Activated CD8-positive, alpha-beta memory T cell treated with anti-CD3 and anti-CD28 coated beads, Interleukin-2, amount 50 U/mL, for 48 hours (primary cell): ENCODE data around the gene REC8.

Experiments used
- DNase-seq: peaks from one replicate; pipeline ENCODE4 v3.0.0-alpha.2; 2020

Gene REC8

DNA sequence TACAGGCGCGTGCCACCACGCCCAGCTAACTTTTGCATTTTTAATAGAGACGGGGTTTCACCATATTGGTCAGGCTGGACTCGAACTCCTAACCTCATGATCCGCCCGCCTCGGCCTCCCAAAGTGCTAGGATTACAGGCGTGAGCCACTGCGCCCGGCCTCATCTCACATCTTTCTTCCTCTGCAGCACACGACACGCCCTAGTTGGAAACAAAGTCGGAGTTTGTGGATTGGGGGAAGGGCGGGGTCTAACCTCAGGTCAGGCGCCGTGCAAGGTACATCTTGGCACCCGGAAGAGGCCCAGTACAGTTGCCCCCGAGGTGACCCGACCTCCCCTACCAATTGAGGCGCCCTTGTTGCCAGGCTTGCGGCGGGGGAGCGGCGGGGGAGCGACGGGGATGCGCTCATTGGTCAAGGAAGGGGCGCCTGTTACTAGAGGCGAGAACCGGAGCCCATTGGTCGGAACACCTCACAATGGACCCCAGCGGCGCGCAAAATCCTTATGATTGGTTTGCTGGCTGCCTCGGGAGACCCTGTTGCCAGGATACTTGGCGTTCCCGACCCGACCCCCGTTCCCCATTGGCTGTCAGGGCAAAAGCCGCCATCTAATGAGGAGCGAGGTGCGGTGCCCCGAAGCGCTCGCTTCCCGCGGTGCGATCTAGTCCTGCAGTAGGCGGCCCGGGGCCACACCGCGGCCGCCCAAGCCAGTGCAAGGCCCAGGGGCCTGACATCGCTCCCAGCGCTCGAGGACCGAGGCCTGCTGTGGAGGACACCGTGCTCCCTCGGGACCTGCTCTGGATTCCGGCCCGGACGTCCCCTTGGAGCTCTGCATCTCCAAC, at the start of gene REC8:
Gene REC8 (plus strand): TSS at position 659 of the 839 bp plus-strand sequence. CDS start 473 bp downstream, outside the sequence.
- peak; percentile 89 for DNase-seq

GRCh38 chr14:24122416-24122815, 49.5 kb upstream of the REC8 start:
- no peak for DNase-seq

DNA sequence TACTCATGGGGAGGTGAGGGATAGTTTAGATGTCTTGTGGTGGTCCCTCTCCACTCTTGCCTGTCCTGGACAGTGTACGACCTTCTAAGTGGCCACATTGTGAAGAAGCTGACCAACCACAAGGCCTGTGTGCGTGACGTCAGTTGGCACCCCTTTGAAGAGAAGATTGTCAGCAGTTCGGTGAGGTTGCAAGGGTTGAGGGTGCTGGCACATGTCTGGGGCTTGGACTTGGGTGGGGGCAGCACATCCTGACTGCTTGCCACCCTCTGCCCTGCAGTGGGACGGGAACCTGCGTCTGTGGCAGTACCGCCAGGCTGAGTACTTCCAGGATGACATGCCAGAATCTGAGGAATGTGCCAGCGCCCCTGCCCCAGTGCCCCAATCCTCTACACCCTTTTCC, 49.0 kb upstream of the REC8 start:
- DNase-seq, result no peak

DNA sequence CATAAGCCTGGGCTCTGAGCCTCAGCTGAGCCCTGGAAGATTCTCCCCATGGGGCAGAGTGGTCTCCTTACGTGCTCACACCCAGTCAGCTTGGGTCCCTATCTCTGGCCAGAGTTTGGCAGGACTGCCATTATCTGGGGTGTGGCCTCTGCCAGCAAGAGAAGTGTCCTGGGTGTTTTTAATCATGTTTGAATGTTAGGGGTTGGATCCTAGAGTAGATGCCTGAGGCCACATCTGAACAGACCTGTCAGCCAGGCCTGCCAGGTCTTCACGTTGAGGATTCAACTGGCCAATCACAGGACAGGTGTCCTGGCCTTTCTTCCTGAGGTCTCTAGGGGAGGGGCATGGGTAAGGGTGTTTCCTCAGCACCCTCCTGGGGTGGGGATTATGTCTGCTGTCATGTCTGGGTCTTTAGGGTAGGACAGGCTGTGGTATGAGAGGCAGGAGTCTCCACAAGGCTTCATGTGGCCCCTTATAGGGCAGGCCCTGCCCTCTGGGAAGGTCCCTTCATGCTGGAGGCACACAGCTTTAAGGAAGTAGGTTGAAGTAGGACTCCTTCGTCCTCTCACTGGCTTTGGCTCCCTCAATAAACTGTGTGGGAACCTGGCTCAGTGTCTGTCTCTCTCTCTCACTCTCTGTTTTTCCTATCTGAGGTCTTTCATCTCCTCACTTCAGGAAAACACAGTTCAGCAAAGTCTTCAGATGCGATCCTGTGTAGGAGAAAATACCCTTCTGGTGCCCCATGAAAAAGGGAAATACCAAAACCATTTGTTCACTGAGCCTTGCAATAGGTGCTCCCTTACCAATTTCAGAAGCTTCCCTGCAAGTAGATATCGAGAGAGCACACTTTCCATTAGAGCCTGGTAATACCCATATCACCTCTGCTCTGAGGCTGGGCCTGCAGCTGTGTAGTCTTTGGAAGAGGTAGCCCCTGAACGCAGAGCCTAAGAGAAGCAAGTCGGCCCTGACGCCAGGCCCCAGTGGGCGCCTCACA, 48.2 kb upstream of the REC8 start:
- DNase-seq, result no peak

DNA sequence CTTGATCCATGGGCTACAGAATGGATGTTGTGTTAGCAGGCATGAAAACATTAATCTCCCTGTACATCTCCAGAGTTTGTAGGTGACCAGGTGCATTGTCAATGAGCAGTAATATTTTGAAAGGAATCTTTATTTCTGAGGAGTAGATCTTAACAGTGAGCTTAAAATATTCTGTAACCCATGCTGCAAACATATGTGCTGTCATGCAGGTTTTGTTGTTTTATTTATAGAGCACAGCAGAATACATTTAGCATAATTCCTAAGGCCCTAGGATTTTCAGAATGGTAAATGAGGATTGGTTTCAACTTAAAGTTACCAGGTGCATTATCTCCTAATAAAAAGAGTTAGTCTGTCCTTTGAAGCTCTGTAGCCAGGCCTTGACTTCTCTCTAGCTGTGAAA, 44.9 kb upstream of the REC8 start:
- no peak for DNase-seq

DNA sequence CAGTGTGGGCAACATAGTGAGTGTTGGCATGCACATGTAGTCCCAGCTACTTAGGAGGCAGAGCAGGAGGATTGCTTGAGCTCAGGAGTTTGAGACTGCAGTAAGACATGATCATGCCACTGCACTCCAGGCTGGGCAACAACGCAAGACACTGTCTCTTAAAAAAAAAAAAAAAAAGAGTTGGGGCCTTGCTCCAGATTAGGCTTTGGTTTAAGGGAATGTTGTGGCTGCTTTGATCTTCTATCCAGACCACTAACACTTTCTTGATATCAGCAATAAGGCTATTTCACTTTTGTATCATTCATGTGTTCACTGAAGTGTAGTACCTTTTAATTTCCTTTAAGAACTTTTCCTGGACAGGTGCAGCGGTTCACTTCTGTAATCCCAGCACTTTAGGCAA, 44.2 kb upstream of the REC8 start:
- no peak for DNase-seq

- no peak for DNase-seq
These were observed 42.4 kb upstream of the REC8 start for GRCh38 chr14:24129410-24129998.

DNA sequence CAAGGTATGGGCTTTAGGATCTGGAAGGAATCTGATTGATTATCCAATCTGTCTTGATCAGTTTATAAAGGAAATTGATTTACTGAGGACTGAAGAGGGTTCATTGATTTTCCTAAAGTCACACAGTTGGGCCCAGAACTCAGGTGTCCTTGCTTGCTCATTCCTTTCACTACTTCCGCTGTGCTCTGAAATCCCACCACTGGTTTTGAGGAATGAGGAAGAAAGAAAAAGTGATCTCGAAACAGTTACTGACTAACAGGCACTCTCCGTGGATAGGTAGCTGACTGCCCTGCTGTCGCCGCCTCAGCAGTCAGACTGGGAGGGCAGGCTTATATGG, 41.5 kb upstream of the REC8 start, which contains the start of gene FITM1:
Gene FITM1 (plus strand): TSS at position 280 of the 337 bp plus-strand sequence. CDS start 905 bp downstream, outside the sequence.
- DNase-seq, result no peak

GRCh38 chr14:24130717-24131548, 40.9 kb upstream of the REC8 start:
- no peak for DNase-seq

GRCh38 chr14:24131549-24131966, 40.3 kb upstream of the REC8 start:
- no peak for DNase-seq

- DNase-seq, result peak; percentile 66
These were observed 39.7 kb upstream of the REC8 start for GRCh38 chr14:24132061-24132685.

DNA sequence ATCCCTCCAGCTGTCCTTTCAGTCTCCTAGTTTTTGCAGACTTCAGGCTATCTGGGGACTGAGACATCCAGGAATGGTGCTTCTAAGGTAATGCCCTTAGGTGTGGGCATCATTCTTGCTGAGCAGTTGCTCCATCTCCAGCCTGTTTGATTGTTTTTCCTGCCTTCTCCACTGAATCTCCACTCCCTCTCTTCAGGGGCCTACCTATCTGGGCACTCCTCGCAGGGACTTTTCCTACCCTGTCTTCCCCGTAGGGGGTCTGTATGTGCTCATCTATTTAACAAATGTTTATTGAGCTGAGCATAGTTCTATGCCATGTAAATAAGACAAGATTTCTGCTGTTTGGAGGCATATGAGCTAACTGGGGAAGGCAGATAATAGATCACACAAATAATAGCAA, 38.9 kb upstream of the REC8 start:
- no peak for DNase-seq

DNA sequence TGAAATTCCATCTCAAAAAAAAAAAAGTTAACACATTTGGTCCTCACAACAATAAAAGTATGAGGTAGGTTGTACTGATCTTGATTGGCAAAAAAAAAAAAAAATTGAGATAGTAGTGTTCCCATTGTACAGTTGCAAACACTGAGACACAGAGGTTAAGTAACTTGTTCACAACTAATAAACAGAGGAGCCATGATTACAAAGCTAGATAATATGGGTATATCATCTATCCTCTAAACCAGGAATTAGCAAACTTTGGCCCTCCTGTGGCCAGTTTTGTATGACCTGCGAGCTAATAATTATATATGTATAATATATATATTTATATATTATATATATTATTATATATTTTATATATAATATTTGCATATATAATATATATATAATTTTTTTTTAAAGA, 38.1 kb upstream of the REC8 start:
- no peak for DNase-seq

- no peak for DNase-seq
These were observed 36.4 kb upstream of the REC8 start for GRCh38 chr14:24135584-24135833.

DNA sequence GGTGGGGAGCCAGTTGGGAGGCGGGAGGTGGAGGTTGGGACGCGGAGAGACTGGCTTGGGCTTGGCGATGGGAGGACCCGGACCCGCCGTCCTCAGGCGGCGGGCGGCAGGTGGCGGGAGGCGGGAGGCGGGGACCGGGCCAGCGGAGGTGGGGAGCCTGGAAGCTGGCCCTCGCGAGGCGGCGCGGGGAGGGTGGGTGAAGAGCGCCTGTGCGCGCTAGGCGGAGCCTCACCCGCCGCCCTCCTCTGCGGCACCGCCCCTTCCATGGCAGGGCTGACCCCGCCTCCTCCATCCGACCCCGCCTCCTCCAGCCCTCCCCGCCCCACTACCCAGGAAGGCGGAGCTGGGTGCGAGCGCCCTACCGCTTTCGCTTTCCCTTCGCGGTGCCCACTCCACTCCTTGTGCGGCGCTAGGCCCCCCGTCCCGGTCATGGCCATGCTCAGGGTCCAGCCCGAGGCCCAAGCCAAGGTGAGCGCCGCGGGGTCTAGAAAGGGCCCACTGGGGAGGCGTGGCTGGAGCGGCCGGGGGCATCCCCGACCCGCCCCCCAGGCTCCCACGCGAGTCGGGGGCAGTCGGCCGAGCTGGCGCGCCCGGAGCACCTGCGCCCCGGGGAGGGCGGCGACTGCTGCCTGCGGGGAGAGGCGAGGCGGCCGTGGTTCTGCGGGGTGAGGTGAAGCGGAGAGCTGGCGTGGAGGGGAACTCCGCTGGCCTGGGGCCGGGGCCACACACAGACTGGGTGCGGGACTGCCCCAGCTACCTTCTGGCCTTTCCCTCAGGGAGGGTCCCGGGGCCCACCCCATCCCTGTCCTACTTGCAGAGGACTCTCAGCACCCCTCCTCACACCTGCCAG, 35.8 kb upstream of the REC8 start, which contains the start of gene PSME1:
Gene PSME1 (plus strand): TSS at position 361 of the 850 bp plus-strand sequence. CDS start 69 bp downstream, at position 430.
- peak; percentile 96 for DNase-seq

- no peak for DNase-seq
These were observed 35.0 kb upstream of the REC8 start for GRCh38 chr14:24136684-24137528.

DNA sequence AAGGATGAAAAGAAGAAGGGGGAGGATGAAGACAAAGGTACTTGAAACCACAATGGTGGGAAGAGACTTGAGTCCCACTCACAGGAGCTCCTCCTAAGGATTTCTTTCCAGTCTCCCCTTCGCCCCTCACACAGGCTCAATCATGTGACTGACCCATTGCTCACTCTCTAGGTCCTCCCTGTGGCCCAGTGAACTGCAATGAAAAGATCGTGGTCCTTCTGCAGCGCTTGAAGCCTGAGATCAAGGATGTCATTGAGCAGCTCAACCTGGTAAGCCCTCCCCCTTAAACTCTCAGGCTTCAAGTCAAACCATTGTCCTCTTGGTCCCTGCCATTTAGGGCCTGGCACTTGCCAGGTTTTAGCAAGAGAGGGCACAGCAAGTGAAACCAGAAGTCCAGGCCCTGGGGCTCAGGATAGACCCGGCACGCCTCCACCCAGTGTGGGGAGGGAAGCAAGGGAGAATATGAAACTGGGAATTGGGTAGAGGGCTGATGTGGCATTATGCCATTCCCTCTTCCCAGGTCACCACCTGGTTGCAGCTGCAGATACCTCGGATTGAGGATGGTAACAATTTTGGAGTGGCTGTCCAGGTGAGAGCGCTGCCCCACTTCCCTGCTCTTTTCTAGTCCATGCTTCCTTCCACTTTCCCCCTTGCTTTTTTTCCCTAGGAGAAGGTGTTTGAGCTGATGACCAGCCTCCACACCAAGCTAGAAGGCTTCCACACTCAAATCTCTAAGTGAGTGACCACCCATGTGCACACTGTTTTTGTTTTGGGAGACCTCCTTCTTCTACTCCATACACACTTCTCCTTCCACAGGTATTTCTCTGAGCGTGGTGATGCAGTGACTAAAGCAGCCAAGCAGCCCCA, 34.1 kb upstream of the REC8 start:
- DNase-seq, result no peak

- DNase-seq, result no peak
These were observed 33.2 kb upstream of the REC8 start for GRCh38 chr14:24138396-24139271.
